ENCODE data around the gene ZNF541.

ZNF541 gene

GRCh38 chr19:47545061-47545948, 27.6 kb downstream of the ZNF541 start:
- DNase-seq (ENCODE audit: low read depth): no peak

- no peak for DNase-seq (ENCODE audit: low read depth)
Observed at GRCh38 chr19:47544476-47544875, 28.5 kb downstream of the ZNF541 start.

- no peak for DNase-seq (ENCODE audit: low read depth)
Observed at GRCh38 chr19:47544075-47544474, 28.9 kb downstream of the ZNF541 start.

- no peak for DNase-seq (ENCODE audit: low read depth)
Observed at GRCh38 chr19:47542030-47542475, 30.9 kb downstream of the ZNF541 start.

- DNase-seq (ENCODE audit: low read depth): no peak
Observed at GRCh38 chr19:47541518-47541917, 31.4 kb downstream of the ZNF541 start.

GRCh38 chr19:47540748-47541147, 32.2 kb downstream of the ZNF541 start:
- DNase-seq (ENCODE audit: low read depth): peak; percentile 32

- no peak for DNase-seq (ENCODE audit: low read depth)
Observed at GRCh38 chr19:47539747-47540311, 33.1 kb downstream of the ZNF541 start.

GRCh38 chr19:47538812-47539211, 34.1 kb downstream of the ZNF541 start:
- no peak for DNase-seq (ENCODE audit: low read depth)

- DNase-seq (ENCODE audit: low read depth): no peak
Observed at GRCh38 chr19:47537493-47537892, 35.5 kb downstream of the ZNF541 start.

GRCh38 chr19:47534628-47535027, 38.3 kb downstream of the ZNF541 start:
- DNase-seq (ENCODE audit: low read depth): no peak

- no peak for DNase-seq (ENCODE audit: low read depth)
Observed at GRCh38 chr19:47531640-47532387, 41.1 kb downstream of the ZNF541 start.

- no peak for DNase-seq (ENCODE audit: low read depth)
Observed at GRCh38 chr19:47529018-47529742, 43.8 kb downstream of the ZNF541 start.

GRCh38 chr19:47526798-47527197, 46.1 kb downstream of the ZNF541 start:
- DNase-seq (ENCODE audit: low read depth): no peak

- no peak for DNase-seq (ENCODE audit: low read depth)
Observed at GRCh38 chr19:47523473-47523872, 49.5 kb downstream of the ZNF541 start.
